Measurements from ENCODE around the gene TRDN. TPM values are rescaled to one million over a fixed set of nuclear protein-coding genes. Genes with fewer than 3 reads are reported as not detected.

TRDN gene
- total RNA-seq, 1 experiment from 2014 or later, result 10.4 TPM

- Histone ChIP-seq H3K79me2 (ENCODE audit: insufficient read depth, low read length) (no peaks in the 10 kb centered on the region), H3K18ac (ENCODE audit: insufficient read length, low read depth, low read length) (no peak overlapping the region), H3K4me2 (ENCODE audit: insufficient read depth, insufficient read length, low read length) (no peak overlapping the region), H3K27me3 (ENCODE audit: insufficient read depth, low read length) (no peaks in the 10 kb centered on the region), H3K9me3 (ENCODE audit: control insufficient read depth, low read depth, low read length) (no peaks in the 10 kb centered on the region), H2AFZ (ENCODE audit: low read length) (no peak overlapping the region), H2BK20ac (ENCODE audit: low read depth, low read length, poor library complexity, severe bottlenecking) (no peak overlapping the region), H4K20me1 (ENCODE audit: control insufficient read depth, insufficient read depth, insufficient read length) (no peaks in the 10 kb centered on the region), H3K56ac (ENCODE audit: insufficient read length, low read depth, low read length) (no peak overlapping the region), H2BK15ac (ENCODE audit: low read depth, low read length) (no peak overlapping the region), H2BK5ac (ENCODE audit: insufficient read length, low read length) (no peak overlapping the region), H3K9ac (ENCODE audit: extremely low read depth, insufficient read length, low read length) (no peak overlapping the region), H3K27ac (ENCODE audit: insufficient read length, low read depth, low read length) (no peak overlapping the region), H3T11ph (ENCODE audit: low read length) (no peak overlapping the region), H3K79me1 (ENCODE audit: insufficient read depth, low read depth, low read length, poor library complexity, severe bottlenecking) (no peaks in the 10 kb centered on the region), H3K23me2 (ENCODE audit: insufficient read length, low read depth, low read length, poor library complexity, severe bottlenecking) (no peaks in the 10 kb centered on the region), H2AK5ac (ENCODE audit: insufficient read length, low read length) (no peak overlapping the region), H2BK12ac (ENCODE audit: insufficient read length, low read depth, low read length) (no peak overlapping the region), H3K23ac (ENCODE audit: insufficient read length, low read depth, low read length) (no peak overlapping the region), H4K8ac (replicated peaks; ENCODE audit: insufficient read length, low read depth, low read length) (no peak overlapping the region), H4K5ac (ENCODE audit: insufficient read length, low read depth, low read length) (no peak overlapping the region), H3K4ac (ENCODE audit: low read depth, low read length) (no peak overlapping the region), H2BK120ac (ENCODE audit: low read depth, low read length, poor library complexity, severe bottlenecking) (no peak overlapping the region), H4K91ac (ENCODE audit: insufficient read length, low read depth, low read length) (no peak overlapping the region), H3K4me1 (ENCODE audit: insufficient read depth, low read length) (no peaks in the 10 kb centered on the region), H3K14ac (ENCODE audit: insufficient read depth, low read length) (no peak overlapping the region)
- no peak overlapping the region for H3K4me3 Mint-ChIP-seq
- H3K36me3 Mint-ChIP-seq (ENCODE audit: insufficient read depth in 1 of 3, low read depth in 3 of 3), result no peaks in the 10 kb centered on the region
- no CpG with 5 or more reads among the region's 2 CpGs for WGBS (ENCODE audit: extremely low coverage, insufficient read length, low lambda C conversion rate)
- H3K27ac Mint-ChIP-seq, result no peak overlapping the region
- H3K9me3 Mint-ChIP-seq, result no peaks in the 10 kb centered on the region
- no peak for TF ChIP-seq CTCF (conservative IDR thresholded peaks at IDR 0.05)
- no peak for DNase-seq
- H3K27me3 Mint-ChIP-seq (ENCODE audit: low read depth), result no peaks in the 10 kb centered on the region
- H3K4me1 Mint-ChIP-seq, result peaks cover 0 to 5% of the 10 kb centered on the region in 2 experiments; a peak in 2 of 4 replicates
These were observed 139.7 kb downstream of the TRDN start for GRCh38 chr6:123497025-123497424.
